Stimulated activated CD4-positive, alpha-beta T cell treated with anti-CD3 and anti-CD28 coated beads, Interleukin-1b, Interleukin-23, amount 100 ng/mL, for 4 hours (primary cell): ENCODE data around the gene BPIFB4.
"Not testable (repeated sequence)": the region's sequence is repeated elsewhere in the genome, so short reads cannot be mapped to it uniquely, and the experiment has no call there.

Experiments used
- DNase-seq, 2 donors: peaks; one replicate each; pipeline ENCODE4 v3.0.0-alpha.2; 2020; ENCODE audit warnings: low read depth in 2 of 2

The BPIFB4 gene

DNA sequence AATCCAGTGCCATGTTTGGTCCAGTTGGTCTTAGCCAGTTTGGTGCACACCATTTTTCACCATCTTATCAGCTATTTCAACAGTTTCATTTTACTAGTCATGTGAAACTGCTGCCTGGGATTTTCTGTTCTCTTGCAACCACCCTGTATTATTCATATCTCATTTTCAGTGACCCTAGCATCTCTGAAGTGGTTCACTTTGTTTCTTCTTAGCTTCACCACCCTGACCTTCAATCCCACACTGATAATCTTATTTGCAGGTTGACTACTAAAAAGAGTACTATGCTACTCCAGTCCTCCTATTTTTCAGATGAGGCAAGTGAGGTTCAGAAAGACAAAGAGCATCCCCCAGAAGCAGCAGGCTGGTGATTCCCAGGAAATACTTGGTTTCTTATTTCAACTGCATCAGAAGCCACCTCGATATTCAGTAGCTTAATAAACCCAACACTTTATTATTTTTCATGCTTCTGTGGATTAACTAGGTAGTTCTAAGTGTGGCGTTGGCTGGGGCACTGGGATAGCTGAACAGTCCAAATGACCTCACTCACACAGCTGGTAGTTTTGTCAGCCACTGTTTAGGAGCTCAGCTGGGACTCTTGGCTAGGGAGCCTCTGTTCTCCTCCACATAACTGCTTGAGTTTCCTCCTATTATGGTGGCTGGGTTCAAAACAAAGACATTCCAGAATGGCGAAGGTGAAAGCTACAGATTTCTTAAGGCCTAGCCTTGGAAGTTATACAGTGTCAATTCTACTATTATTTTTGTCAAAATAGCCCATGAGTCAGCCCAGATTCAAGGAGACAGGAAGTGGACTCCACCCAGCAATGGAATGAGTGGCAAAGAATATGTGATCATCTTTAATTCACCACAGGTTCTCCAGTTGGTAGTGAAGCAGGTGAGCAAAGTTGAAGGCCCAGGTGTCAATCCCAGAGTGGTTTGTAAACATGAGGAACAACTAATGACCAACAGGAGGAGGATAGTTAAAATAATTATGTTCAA, 40.6 kb downstream of the BPIFB4 start:
- no peak for DNase-seq

DNA sequence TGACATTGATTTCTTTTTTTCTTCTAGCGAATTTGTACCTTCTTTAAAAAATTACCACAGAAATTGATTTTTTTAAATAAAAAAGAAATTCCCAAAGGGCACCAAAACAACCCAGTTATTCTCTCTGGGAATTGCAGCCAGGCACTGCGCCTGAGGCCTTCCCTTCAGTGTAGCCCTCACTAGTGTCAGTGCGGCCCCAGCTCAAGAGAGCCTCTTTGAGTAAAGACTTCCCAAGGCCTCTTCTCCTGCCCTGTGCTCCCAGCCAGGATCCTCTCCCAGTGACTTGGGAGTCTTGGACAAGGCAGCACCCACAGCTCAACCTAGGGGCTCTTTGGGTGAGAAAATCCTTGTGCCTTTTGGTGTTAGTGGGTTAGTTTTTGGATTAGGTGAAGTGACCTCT, 41.5 kb downstream of the BPIFB4 start:
- no peak for DNase-seq

DNA sequence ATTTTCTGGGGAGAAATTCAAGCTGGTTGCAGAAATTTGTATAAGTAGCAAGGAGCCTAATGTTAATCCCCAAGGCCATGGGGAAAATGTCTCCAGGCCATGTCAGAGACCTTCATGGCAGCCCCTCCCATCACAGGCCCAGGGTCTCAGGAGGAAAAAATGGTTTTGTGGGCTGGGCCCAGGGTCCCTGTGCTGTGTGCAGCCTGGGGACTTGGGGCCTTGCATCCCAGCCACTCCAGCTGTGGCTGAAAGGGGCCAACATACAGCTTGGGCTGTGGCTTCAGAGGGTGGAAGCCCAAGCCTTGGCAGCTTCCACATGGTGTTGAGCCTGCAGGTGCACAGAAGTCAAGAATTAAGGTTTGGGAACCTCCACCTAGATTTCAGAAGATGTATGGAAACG, 42.9 kb downstream of the BPIFB4 start:
- not testable (repeated sequence) for DNase-seq

DNA sequence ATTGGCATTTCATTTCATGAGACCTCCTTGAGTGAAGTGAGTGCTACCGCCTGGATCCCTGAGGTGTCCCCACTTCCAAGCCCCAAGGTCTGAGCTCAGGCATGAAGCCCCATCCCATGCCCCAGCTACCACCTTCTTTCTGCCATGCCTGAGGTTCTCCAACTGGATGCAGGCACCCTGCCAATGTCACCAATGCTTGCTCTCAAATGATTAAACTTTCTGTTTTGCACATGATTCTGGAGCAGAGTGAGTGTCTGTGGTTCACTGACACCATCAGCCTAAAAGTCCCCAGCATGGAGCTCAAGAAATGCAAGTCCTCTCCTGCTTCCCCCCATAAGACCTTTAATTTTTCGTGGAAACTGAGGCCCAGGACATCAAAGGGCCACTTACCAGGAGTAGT, 44.8 kb downstream of the BPIFB4 start:
- DNase-seq, result no peak

DNA sequence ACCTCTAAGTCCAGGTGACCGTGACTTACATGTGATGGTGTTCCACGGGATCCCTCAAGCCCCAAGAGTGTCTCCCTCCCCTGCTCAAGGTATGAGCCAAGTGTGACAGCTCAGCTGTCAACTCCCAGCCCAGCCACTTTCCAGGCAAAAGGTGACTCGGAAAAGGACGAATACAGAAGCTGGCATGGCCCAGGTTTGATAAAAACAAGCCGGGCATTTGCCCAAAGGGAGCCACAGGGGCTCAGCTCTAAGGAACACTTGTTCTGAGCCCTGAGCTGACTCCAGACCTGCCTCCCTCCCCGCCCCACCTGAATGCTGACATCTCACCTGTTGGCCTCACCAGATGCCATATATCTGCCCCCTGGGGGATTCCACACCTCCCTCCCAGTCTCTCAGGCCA, 45.6 kb downstream of the BPIFB4 start:
- DNase-seq, result no peak

DNA sequence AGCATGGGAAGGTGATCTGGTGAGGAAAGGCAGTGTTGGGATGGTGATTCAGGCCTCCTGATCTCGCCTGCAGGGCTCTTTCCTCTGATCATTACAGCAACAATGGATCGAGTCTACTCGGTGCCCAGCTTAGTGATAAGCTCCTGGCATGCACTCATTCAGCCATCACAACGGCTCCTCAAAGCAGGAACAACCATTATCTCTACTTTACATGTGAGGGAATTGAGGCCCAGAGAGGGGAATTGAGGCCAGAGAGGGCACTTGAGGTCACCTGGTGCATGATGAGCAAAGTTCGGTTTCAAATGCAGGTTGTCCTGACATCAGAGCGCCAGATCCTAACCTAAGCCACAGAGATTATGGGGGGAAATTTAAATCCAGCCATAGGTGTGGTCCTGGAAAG, 46.5 kb downstream of the BPIFB4 start:
- no peak for DNase-seq

DNA sequence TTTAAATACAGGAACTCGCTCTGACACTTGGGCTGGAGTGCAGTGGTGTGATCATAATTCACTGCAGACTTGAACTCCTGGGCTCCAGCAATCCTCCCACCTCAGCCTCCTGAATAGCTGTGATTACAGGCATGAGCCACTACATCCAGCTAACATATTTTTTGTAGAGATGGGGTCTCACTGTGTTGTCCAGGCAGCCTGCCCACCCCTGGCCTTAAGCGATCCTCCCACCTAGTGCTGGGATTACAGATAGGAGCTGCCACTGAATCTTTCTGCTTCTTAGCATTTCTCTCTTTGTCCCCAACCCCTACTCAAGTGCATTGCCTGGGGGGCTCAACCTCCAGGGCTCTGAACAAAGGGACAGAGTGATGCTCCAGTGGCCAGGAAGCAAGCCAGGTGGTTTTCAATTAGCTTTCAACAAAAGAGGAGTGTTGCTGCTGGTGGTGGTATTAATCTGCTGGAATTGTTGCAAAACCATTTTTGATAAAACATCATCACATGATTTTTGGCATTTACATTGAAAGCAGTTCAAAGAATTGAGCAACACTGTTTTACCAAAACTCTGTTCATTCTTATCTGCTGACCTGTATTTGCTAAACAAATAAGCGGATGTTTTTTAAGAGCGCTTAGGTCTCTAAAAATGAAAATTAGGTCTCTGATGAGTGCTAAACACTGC, 48.1 kb downstream of the BPIFB4 start:
- DNase-seq, result no peak

DNA sequence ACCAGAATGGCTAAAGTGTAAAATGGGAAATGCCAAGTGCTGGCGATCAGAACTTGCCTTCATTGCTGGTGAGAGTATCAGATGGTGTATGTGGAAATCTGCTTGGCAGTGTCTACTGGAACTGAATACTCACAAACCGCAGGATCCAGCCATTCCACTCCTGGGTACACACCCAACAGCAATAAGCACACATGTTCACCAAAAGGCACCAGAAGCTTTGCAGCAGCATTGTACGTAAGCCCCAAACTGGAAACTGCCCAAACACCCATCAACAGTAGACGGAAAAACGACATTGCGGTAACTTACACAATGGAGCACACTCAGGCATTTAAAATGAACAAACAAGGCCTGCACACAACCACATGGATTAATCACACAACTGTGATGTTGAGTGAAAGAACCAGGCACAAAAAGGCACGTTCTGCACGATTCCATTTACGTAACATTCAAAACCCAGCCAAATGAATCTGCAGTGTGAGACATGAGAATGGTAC, 51.2 kb downstream of the BPIFB4 start:
- no peak for DNase-seq

DNA sequence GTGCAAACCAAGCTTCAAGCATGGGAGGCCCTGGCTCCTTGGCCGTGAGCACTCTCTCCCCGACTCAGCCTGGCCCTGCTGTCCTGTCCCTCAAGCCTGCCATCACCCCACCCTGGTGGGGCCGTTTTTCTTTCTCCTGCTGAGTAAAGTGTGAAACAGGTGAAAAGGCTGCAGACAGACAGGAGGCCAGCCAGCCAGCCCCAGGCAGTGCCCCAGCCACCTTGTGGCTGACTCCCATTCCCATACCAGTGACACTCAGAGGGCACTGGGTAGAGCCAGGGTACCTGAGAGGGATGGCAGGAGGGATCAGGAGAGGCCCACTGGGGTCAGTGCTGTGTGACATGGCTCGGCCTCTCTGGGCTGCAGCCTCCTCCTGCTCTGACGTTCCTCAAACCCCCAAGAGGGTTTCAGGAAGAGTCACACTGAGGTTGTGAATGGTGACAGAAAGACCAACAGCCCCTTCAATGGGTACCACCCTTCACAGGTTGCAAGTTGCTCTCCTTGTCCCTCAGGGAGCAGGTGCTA, 52.6 kb downstream of the BPIFB4 start:
- no peak for DNase-seq

DNA sequence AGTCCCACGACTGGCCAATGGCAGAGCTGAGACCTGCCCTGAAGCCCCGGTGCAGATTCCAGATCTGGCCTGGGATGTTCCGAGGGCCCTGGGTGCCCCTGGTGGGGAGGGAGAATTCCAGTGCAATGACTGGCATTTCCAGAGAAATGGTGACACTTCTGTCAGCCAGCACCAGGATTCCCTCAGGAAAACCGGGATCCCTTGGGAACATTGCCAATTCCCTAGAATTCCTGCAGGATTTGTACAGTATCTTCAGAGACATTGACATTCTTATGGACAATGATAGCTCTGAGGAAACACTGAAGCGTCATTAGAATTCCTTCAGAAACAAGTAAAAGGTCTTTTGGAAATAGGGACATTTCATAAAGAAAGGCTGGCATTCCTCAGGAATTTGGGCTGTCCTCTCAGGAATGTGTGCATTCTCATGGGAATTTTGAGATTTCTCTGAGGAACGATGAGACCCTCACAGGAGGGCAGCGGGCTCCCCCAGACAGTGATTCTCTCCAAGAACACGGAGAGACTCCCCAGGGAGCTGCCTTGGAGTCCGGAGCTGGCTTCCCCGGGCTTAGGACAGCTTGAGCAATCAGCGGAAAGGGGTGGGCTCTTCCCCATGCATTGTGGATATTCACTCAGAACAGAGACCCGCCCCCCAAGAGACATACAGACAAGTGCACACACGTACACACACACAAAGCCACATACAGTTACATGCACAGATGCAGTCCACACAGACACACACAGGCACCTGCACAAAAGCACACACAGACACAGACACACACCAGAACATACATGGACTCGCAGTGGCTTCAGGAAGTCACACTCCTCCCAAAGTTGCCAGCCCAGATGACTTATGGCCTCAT, 53.3 kb downstream of the BPIFB4 start:
- DNase-seq, result no peak

DNA sequence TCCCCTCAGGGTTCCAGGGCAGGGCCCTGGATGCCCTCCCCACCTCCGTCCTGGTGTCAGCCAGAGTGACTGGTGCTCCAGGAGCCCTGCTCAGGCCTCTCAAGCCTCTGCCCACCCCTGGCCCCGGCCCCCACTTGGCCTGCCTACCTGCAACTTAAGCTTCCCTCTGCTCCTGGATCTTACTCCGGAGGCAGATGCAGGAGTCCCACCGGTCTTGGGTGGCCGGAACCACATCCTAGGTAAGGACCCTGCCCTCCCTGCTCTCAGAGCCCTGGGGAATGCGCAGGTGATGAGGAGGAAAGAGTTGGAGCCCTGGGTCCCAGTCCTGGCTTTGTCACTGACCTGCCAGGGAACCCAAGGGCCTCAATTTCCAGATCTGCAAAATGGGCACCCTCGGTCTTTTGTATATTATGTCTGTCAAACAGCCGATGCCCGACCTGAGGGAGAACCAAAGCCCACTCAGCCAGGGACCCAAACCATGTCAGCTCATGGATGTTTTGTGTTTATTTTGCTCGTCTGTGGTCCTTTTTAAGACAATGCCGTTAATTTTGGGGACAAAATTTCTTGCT, 54.0 kb downstream of the BPIFB4 start:
- no peak for DNase-seq

DNA sequence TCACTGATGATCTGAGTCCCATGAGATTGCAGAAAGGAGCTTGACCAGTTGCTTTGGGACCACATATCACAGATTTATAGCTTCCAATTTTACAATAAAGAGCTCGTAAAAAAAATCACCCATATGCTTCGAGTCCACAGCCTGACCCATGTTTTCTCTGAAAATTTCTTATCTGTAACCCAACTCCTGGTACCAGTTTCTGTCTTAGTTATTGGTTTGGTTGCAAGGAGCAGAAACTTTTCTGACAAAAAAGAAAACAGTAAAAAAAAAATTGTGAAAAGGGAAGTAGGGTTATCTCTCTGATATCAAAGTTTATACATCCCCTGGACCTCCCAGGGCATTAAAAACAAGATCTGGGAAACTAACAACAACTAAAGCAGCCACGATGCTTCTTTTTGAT, 57.8 kb downstream of the BPIFB4 start:
- no peak for DNase-seq

DNA sequence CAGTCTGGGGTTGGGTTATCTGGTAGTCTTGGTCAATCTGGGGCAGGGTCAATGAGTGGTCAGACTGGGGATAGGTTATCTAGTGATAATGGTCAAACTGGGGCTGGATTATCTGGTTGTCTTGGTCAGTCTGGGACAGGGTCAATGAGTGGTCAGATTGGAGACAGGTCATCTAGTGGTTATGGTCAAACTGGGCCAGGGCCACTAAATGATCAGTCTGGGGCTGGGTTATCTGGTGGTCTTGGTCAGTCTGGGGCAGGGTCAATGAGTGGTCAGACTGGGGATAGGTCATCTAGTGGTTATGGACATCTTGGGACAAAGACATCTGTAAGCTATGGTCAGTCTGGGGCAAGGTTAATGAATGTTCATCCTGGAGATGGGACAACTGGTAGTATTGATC, 60.0 kb downstream of the BPIFB4 start:
- no peak for DNase-seq

DNA sequence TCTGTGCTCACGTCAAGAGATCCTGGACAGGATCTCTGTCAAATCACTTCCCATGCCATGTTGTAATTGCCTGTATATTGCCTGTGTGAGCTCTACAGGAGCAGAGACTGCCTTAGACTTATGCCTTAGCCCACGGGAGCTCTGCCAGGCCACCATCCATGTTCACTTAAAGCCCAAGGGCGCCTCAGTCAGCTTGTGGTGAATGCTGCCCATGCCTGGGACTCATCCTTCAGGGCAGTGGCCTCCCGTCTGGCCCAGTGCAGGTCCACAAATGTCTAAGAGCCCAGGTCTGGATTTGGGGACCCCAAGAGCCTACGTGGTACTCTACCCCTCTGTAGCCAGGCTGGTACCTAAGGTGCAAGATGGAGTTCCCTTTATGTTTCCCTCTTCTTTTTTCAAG, 66.1 kb downstream of the BPIFB4 start:
- no peak for DNase-seq

DNA sequence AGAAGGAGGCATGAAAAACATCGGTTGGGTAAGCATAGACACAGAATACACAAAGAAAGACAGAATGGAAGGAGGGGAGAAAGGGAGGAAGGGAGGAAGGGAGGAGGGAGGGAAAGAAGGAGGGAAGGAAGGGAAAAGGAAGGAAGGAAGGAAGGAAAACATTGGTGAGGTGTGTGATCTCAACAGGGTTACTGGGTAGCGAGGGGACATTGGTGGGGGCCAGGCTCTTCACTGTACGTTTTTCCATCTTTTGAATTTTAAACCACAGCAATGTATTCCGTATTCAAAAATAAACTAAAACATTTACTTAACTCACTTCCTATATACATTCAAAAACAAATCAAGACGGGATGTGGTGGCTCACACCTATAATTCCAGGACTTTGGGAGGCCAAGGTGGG, 67.9 kb downstream of the BPIFB4 start:
- DNase-seq, result no peak

DNA sequence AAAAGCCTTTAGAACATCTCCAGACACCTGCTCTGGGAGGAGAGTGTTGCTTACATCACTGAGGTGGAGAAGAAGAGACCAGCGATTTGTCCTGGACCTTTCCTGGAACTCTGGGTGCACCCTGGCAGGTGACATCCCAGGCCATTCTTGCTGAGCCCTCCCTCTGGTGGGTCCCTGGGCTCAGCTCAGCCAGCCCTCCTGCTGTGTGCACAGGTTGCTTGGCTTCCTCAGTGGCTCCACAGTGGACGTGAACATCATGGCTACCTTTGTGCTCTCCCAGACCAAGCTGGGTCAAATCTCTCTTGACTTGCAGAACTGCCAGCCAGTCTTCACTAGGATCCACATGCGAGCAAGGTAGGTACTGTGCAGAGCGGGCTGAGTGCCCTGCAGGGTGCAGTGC, 68.6 kb downstream of the BPIFB4 start:
- DNase-seq, result no peak

DNA sequence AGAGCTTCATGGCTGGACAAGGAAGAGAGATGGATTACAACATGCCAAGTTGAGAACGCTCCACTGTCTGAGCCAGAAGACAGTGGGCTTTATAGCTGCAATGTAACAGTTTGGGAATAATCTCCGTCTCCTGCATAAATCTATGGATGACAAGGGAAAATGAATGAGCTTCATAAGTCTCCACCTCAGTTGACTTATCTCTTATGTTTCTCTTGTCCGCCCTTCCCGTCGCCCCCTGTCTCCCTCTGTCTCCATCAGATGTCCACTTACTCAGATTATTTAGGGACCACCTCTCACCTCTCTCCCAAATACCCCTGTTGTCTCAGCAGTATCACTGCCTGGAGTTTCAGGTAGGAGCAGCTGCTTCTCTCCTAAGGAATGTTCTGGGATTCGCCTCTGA, 74.8 kb downstream of the BPIFB4 start:
- DNase-seq, result no peak

DNA sequence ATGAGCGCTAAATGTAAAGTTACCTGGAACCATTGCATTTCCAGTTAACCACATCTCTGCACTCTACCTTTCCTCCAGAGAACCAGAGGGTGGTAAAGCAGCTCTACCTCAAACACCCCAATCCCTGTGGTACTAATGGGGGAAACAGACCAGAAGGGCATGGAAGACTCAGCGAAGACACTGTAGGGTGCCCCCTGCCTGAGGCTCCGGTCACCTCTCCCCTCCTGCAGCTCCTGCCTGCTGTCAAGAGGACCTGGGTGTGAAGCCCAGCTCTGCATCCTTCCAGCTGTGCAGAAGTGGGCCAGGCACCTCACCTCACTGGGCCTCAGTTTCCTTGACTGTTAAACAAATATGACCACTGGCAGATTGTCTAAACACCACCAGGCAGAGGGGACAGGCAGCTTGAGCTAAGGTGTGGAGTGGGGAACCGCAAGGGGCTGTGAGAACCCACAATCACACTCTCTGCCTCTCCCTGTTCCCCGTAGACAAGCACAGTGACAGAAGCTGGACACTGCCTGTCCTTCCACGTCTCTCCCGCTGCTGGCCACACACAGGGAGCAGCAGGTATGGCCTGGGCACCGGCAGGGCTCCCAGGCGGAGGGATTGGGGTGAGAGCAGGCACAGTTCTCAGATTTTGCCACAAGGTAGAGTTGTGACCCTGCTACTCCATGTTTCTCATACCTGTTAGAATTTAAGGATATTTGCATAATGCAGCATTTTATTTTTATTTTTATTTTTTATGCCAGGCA, 79.4 kb downstream of the BPIFB4 start:
- DNase-seq, result no peak

DNA sequence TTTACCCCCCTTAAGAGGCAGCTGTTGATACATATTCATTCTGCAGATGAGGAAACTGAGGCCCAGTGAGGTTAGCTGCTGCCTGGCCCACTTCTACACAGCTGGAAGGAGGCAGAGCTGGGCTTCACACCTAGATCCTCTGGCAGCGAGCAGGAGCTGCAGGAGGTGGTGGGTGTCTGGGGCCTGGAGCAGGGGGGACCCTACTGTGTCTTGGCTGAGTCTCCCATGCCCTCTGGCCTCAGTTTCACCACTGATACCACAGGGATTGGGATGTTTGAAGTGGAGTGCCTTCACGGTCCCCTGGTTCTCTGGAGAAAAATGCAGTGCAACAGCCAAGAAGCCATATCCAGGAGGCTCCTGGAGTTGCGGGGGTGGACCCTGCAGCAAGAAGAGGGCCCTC, 80.3 kb downstream of the BPIFB4 start:
- DNase-seq, result no peak

DNA sequence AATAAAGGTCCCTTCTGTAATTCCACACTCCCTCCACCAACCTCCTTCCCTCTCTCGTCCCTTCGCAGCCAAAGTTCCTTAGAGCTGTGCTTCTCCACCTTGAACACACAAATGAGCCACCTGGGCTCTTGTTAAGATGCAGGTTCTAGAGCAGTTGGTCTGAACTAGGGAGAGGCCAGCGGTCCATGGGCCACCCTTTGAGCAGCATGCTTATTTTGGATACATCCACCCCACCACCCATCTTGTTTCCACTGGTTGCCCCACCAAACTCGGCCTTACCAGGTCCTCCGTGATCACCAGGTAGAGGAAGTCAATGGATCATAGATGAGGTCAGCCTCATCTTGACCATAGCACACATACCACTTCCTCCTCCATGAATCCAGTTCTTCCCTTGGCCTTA, 81.2 kb downstream of the BPIFB4 start:
- DNase-seq, result no peak
